Testis (tissue), 2 donors: Measurements from ENCODE around the gene GREB1.

Source experiments
- POLR2A ChIP-seq: fragments of 450-650 bp; IDR thresholded peaks from one replicate; pipeline ENCODE4 v1.6.1; 2017; ENCODE audit warnings: antibody characterized with exemption, mild to moderate bottlenecking, moderate library complexity
- TF ChIP-seq, protein P1 (sequence below), 3 experiments: fragments of 450-650 bp in 2 of 3; fragments of 200-600 bp in 1 of 3; sonication (generic) in 1 of 3; IDR thresholded peaks; one replicate each; pipeline ENCODE4 v1.5.1; 2016 to 2019; ENCODE audit warnings: antibody characterized with exemption in 3 of 3, mild to moderate bottlenecking in 2 of 3, moderate library complexity in 1 of 3

DNA sequence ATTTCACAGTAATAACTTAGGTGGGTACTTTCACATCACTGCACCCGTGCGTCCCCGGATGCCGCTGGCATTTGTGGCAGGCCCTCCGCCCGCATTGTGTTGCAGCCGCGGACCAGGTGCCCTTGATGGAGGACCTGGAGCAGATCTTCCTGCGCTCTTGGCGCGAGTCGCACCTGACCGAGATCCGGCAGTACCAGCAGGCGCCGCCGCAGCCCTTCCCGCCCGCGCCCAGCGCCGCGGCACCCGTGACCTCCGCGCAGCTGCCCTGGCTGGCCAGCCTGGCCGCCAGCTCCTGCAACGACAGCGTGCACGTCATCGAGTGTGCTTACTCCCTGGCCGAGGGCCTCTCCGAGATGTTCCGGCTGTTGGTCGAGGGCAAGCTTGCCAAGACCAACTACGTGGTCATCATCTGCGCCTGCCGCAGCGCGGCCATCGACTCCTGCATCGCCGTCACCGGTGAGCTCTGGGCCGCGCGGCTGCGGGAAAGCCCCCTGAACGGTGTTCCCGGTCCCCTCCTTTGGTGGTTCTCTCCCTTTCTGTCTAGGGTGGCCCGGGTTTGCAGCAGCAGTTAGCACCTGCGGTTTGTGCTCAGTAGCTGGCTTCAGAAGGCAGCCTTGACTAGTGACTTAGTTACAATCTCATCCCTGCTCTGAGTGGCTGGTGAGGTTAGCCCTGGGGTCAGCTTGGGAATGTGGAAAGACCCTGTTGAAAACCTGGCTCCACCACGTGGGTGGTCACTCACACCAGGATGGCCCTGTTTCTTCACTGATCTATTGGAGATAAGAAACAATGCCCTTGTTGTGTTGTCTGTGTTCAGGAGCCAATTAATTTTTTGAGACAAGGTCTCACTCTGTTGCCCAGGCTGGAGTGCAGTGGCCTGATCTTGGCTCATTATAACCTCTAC, 59.1 kb downstream of the GREB1 start:
- TF ChIP-seq POLR2A = no peak
- TF ChIP-seq, protein P1, sequence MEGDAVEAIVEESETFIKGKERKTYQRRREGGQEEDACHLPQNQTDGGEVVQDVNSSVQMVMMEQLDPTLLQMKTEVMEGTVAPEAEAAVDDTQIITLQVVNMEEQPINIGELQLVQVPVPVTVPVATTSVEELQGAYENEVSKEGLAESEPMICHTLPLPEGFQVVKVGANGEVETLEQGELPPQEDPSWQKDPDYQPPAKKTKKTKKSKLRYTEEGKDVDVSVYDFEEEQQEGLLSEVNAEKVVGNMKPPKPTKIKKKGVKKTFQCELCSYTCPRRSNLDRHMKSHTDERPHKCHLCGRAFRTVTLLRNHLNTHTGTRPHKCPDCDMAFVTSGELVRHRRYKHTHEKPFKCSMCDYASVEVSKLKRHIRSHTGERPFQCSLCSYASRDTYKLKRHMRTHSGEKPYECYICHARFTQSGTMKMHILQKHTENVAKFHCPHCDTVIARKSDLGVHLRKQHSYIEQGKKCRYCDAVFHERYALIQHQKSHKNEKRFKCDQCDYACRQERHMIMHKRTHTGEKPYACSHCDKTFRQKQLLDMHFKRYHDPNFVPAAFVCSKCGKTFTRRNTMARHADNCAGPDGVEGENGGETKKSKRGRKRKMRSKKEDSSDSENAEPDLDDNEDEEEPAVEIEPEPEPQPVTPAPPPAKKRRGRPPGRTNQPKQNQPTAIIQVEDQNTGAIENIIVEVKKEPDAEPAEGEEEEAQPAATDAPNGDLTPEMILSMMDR (IDR thresholded peaks at IDR 0.05) = no peak
